Endothelial cell of umbilical vein (primary cell): Measurements from ENCODE around the gene TNFRSF14. TPM values are rescaled to one million over a fixed set of nuclear protein-coding genes. Genes with fewer than 3 reads are reported as not detected.
"Not testable (repeated sequence)": the region's sequence is repeated elsewhere in the genome, so short reads cannot be mapped to it uniquely, and the experiment has no call there.

Source experiments
- BruUV-seq: library from RNA; stranded (reverse); fragments of 400-500 nt; replicated peaks from 2 replicates; lab custom pipeline; 2021; lab: Mats Ljungman, UMichigan
- CTCF ChIA-PET: fragments of 300-600, 350-600 bp; sonication (Branson Sonifier 250); formaldehyde crosslinking; loops from one replicate; lab custom pipeline; 2021; ENCODE audit warnings: antibody characterized with exemption, inconsistent platforms; lab: Charles Lee
- POLR2A ChIA-PET: fragments of 300-600, 350-600 bp; sonication (Branson Sonifier 250); formaldehyde crosslinking; loops from one replicate; lab custom pipeline; 2021; ENCODE audit warnings: antibody characterized with exemption, inconsistent platforms; lab: Charles Lee
- DNase-seq: peaks from one replicate; pipeline ENCODE4 v3.0.0-alpha.2; 2011; ENCODE audit warnings: low read depth, low spot score
- FAIRE-seq: peaks from 2 replicates; lab custom pipeline; 2011; peaks lifted over from hg19 to GRCh38; lab: Jason Lieb, UNC
- H2AFZ ChIP-seq: 2 replicates; pipeline ENCODE4 v1.6.0; 2012; ENCODE audit warnings: low read depth, low read length, control low read depth, inconsistent platforms
- H3K27ac ChIP-seq: 2 replicates; pipeline ENCODE4 v1.5.1; 2011; ENCODE audit warnings: low read depth, mild to moderate bottlenecking, control low read depth, low read length, moderate library complexity; ENCODE audit not compliant: insufficient read depth
- H3K27me3 ChIP-seq, 2 experiments: 2 replicates each; pipeline versions ENCODE4 v1.6.0 to v1.6.1; 2011; ENCODE audit warnings: low read length in 2 of 2, mixed read lengths in 1 of 2; ENCODE audit not compliant: control insufficient read depth in 2 of 2, insufficient read depth in 2 of 2
- H3K36me3 ChIP-seq, 2 experiments: 2 replicates in 1 of 2; 3 replicates in 1 of 2; pipeline ENCODE4 v1.5.1; 2011; ENCODE audit warnings: low read length in 2 of 2, mild to moderate bottlenecking in 1 of 2, moderate library complexity in 1 of 2; ENCODE audit not compliant: control insufficient read depth in 2 of 2, insufficient read depth in 2 of 2; ENCODE audit errors: extremely low read depth in 1 of 2
- H3K4me1 ChIP-seq: 3 replicates; pipeline ENCODE4 v1.5.1; 2011; ENCODE audit warnings: mild to moderate bottlenecking, low read length; ENCODE audit not compliant: control insufficient read depth, insufficient read depth; ENCODE audit errors: extremely low read depth
- H3K4me2 ChIP-seq: 2 replicates; pipeline ENCODE4 v1.6.1; 2011; ENCODE audit warnings: low read length, control low read depth, mixed read lengths; ENCODE audit not compliant: insufficient read depth
- H3K4me3 ChIP-seq, 3 experiments: fragments of 200-600 bp in 1 of 3; sonication (generic), shearing (Covaris generic) in 1 of 3; replicated peaks in 1 of 3; 2 replicates each; pipeline ENCODE4 v1.5.1; 2011 to 2016; ENCODE audit warnings: control low read depth in 3 of 3, low read length in 3 of 3, mild to moderate bottlenecking in 2 of 3, inconsistent platforms in 1 of 3, low read depth in 1 of 3, moderate library complexity in 1 of 3; ENCODE audit not compliant: insufficient read depth in 1 of 3
- H3K79me2 ChIP-seq: 2 replicates; pipeline ENCODE4 v1.6.0; 2012; ENCODE audit warnings: low read length, inconsistent platforms; ENCODE audit not compliant: control insufficient read depth, insufficient read depth
- H3K9ac ChIP-seq: replicated peaks from 2 replicates; pipeline ENCODE3; 2011; ENCODE audit warnings: low read length, control low read depth; ENCODE audit not compliant: insufficient read depth; ENCODE audit errors: extremely low read depth
- H3K9me1 ChIP-seq: replicated peaks from 3 replicates; pipeline ENCODE4 v1.6.0; 2011; ENCODE audit warnings: mild to moderate bottlenecking, low read length; ENCODE audit not compliant: control insufficient read depth, insufficient read depth; ENCODE audit errors: extremely low read depth
- H3K9me3 ChIP-seq: replicated peaks from 2 replicates; pipeline ENCODE4 v1.5.1; 2012; ENCODE audit warnings: low read length, inconsistent platforms; ENCODE audit not compliant: control insufficient read depth, insufficient read depth
- H4K20me1 ChIP-seq: replicated peaks from 2 replicates; pipeline ENCODE3; 2011; ENCODE audit warnings: mild to moderate bottlenecking, low read length; ENCODE audit not compliant: control insufficient read depth, insufficient read depth; ENCODE audit errors: extremely low read depth
- EZH2 ChIP-seq: IDR thresholded peaks from 2 replicates; pipeline ENCODE4 v1.6.1; 2012; ENCODE audit warnings: borderline replicate concordance, low read depth, mild to moderate bottlenecking, moderate library complexity, low read length, inconsistent platforms; ENCODE audit not compliant: severe bottlenecking
- FOS ChIP-seq: IDR thresholded peaks from 2 replicates; pipeline ENCODE4 v1.6.1; 2011; ENCODE audit warnings: mild to moderate bottlenecking, low read length, moderate library complexity, borderline replicate concordance; ENCODE audit not compliant: insufficient read depth
- GATA2 ChIP-seq: IDR thresholded peaks from 2 replicates; pipeline ENCODE4 v1.7.0; 2011; ENCODE audit warnings: low read depth, mild to moderate bottlenecking, moderate library complexity, mixed read lengths, low read length; ENCODE audit not compliant: insufficient read length, insufficient read depth
- JUN ChIP-seq: IDR thresholded peaks from 2 replicates; pipeline ENCODE4 v1.6.1; 2011; ENCODE audit warnings: borderline replicate concordance, low read depth; ENCODE audit not compliant: insufficient read length, insufficient read depth
- MYC ChIP-seq: IDR thresholded peaks from one replicate; pipeline ENCODE4 v1.6.1; 2011; ENCODE audit warnings: mild to moderate bottlenecking, low read depth, low read length
- POLR2A ChIP-seq: IDR thresholded peaks from 2 replicates; pipeline ENCODE4 v1.6.1; 2012; ENCODE audit warnings: low read depth, mild to moderate bottlenecking, control low read depth, low read length
- POLR2AphosphoS5 ChIP-seq: IDR thresholded peaks from 2 replicates; pipeline ENCODE4 v1.6.1; 2012; ENCODE audit warnings: low read depth, mild to moderate bottlenecking, control low read depth, low read length, moderate library complexity; ENCODE audit not compliant: insufficient read depth
- dilution Hi-C: fragments of 300-500 bp; cut with MboI; formaldehyde crosslinking; loops from one replicate; pipeline ENCODE4 v1.15.0; 2019; ENCODE audit warnings: low sequenced_read_pairs; ENCODE audit not compliant: extremely low pct_ligation_motif_present
- intact Hi-C: fragments of 100-400 bp; cut with micrococcal nuclease; formaldehyde crosslinking; loops from one replicate; pipeline ENCODE4 v1.10.0; 2022
- polyA plus RNA-seq, 4 experiments: library from polyadenylated mRNA; depleted of rRNA in 3 of 4; stranded (reverse) in 3 of 4; unstranded in 1 of 4; fragments of >200 nt; gene quantifications; 2 replicates each; pipeline versions ENCODE4 v1.2.1 to v1.2.3, GENCODE V29; 2011 to 2012; ENCODE audit warnings: missing spikeins in 1 of 4
- total RNA-seq: library from RNA; stranded (reverse); gene quantifications from 2 replicates; pipeline ENCODE4 v1.2.3, GENCODE V29; 2021
- TF ChIP-seq, protein P1 (sequence below), 2 donors: IDR thresholded peaks; 1 replicate in 1 of 2; 2 replicates in 1 of 2; pipeline ENCODE4 v1.5.1; 2011; ENCODE audit warnings: low read length in 2 of 2, mild to moderate bottlenecking in 2 of 2, moderate library complexity in 2 of 2, control low read depth in 1 of 2, inconsistent platforms in 1 of 2, low read depth in 1 of 2; ENCODE audit not compliant: insufficient read depth in 1 of 2; ENCODE audit errors: extremely low read depth in 1 of 2
- TF ChIP-seq, protein P2 (sequence below): IDR thresholded peaks from 2 replicates; pipeline ENCODE4 v1.6.1; 2011; ENCODE audit not compliant: insufficient read depth, insufficient read length

Gene TNFRSF14
- total and polyA plus RNA-seq, 2 donors (not counting 3 experiments of a cell fraction or from before 2014, with no cell fraction given), result 40.9 to 49.4 TPM

GRCh38 chr1:2551544-2551943 lies 4.6 kb upstream of the TNFRSF14 start:
- H3K4me1 ChIP-seq, result peaks cover 44% of the 10 kb centered on the region
- H3K4me3 ChIP-seq, dilution Hi-C loops, H3K27ac ChIP-seq, BruUV-seq, H4K20me1 ChIP-seq, H3K9ac ChIP-seq, H3K9me1 ChIP-seq, DNase-seq, POLR2A ChIA-PET, intact Hi-C loops, H3K9me3 ChIP-seq, H3K4me2 ChIP-seq, H3K27me3 ChIP-seq, CTCF ChIA-PET, H3K79me2 ChIP-seq, FAIRE-seq, H2AFZ ChIP-seq, H3K36me3 ChIP-seq: not testable (repeated sequence)

- POLR2A ChIA-PET, result no interaction called here
- CTCF ChIA-PET, result no interaction called here
- FAIRE-seq (no peak), DNase-seq (no peak)
- intact Hi-C loops (no loop called here), dilution Hi-C loops (no loop called here)
- H3K4me2 ChIP-seq, result no peak overlapping the region
- TF ChIP-seq GATA2, result no peak
- TF ChIP-seq FOS, result no peak
- no peak for TF ChIP-seq JUN
- TF ChIP-seq, protein P1, sequence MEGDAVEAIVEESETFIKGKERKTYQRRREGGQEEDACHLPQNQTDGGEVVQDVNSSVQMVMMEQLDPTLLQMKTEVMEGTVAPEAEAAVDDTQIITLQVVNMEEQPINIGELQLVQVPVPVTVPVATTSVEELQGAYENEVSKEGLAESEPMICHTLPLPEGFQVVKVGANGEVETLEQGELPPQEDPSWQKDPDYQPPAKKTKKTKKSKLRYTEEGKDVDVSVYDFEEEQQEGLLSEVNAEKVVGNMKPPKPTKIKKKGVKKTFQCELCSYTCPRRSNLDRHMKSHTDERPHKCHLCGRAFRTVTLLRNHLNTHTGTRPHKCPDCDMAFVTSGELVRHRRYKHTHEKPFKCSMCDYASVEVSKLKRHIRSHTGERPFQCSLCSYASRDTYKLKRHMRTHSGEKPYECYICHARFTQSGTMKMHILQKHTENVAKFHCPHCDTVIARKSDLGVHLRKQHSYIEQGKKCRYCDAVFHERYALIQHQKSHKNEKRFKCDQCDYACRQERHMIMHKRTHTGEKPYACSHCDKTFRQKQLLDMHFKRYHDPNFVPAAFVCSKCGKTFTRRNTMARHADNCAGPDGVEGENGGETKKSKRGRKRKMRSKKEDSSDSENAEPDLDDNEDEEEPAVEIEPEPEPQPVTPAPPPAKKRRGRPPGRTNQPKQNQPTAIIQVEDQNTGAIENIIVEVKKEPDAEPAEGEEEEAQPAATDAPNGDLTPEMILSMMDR (IDR thresholded peaks at IDR 0.05; ENCODE audit: extremely low read depth in 1 of 2, insufficient read depth in 1 of 2, low read depth in 1 of 2, low read length in 2 of 2), result no peak
- TF ChIP-seq, protein P2, sequence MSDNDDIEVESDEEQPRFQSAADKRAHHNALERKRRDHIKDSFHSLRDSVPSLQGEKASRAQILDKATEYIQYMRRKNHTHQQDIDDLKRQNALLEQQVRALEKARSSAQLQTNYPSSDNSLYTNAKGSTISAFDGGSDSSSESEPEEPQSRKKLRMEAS, result no peak
- TF ChIP-seq POLR2AphosphoS5, result no peak
- no peak for TF ChIP-seq MYC
- no peak for TF ChIP-seq EZH2
- no peak for TF ChIP-seq POLR2A
- H3K27ac ChIP-seq, result no peak overlapping the region
- H3K4me3 ChIP-seq, result no peak overlapping the region
- no peaks in the 10 kb centered on the region for H3K79me2 ChIP-seq
- H3K9ac ChIP-seq, result no peak overlapping the region
- H3K4me1 ChIP-seq, result peaks cover 39% of the 10 kb centered on the region
- no peaks in the 10 kb centered on the region for H3K27me3 ChIP-seq
- no peaks in the 10 kb centered on the region for H3K9me3 ChIP-seq
- no peak overlapping the region for H2AFZ ChIP-seq
- no peaks in the 10 kb centered on the region for H3K36me3 ChIP-seq
- no peaks in the 10 kb centered on the region for H4K20me1 ChIP-seq
- no peaks in the 10 kb centered on the region for H3K9me1 ChIP-seq
- BruUV-seq, result no TSS peak
Observed at GRCh38 chr1:2552189-2552588, 4.0 kb upstream of the TNFRSF14 start.

DNA sequence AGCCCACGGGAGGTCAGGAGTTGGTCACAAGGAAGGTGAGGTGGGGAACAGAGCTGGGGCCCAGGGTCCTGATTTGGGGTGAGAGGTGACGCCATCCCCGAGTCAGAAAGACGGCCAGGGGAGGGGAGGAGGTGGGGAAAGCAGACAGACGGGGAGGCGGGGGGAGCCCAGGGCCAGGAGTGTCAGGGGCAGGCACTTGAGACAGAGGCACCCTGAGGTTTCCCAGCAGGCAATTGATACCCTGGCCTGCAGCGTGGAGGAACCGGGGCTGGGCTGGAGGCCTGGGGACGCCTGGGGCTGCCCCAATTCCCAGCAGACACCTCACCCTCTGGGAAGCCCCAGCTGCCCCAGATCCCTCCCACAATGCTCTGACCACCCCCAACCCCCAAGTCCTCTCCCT lies 3.1 kb upstream of the TNFRSF14 start:
- H2AFZ ChIP-seq, H3K9me3 ChIP-seq, H3K9me1 ChIP-seq, H3K4me3 ChIP-seq, H3K9ac ChIP-seq, H4K20me1 ChIP-seq, DNase-seq, FAIRE-seq, CTCF ChIA-PET, H3K27me3 ChIP-seq, intact Hi-C loops, H3K4me2 ChIP-seq, H3K27ac ChIP-seq, H3K36me3 ChIP-seq, dilution Hi-C loops, POLR2A ChIA-PET, H3K79me2 ChIP-seq, BruUV-seq: not testable (repeated sequence)
- H3K4me1 ChIP-seq, result peaks cover 30% of the 10 kb centered on the region
